Endothelial cell of umbilical vein (primary cell): ENCODE data around the gene SIAH3. TPM values are rescaled to one million over a fixed set of nuclear protein-coding genes. Genes with fewer than 3 reads are reported as not detected.

Experiments
- BruUV-seq: library from RNA; stranded (reverse); fragments of 400-500 nt; replicated peaks from 2 replicates; lab custom pipeline; 2021; lab: Mats Ljungman, UMichigan
- CTCF ChIA-PET: fragments of 300-600, 350-600 bp; sonication (Branson Sonifier 250); formaldehyde crosslinking; loops from one replicate; lab custom pipeline; 2021; ENCODE audit warnings: antibody characterized with exemption, inconsistent platforms; lab: Charles Lee
- POLR2A ChIA-PET: fragments of 300-600, 350-600 bp; sonication (Branson Sonifier 250); formaldehyde crosslinking; loops from one replicate; lab custom pipeline; 2021; ENCODE audit warnings: antibody characterized with exemption, inconsistent platforms; lab: Charles Lee
- DNase-seq: peaks from one replicate; pipeline ENCODE4 v3.0.0-alpha.2; 2011; ENCODE audit warnings: low read depth, low spot score
- FAIRE-seq: peaks from 2 replicates; lab custom pipeline; 2011; peaks lifted over from hg19 to GRCh38; lab: Jason Lieb, UNC
- H2AFZ ChIP-seq: 2 replicates; pipeline ENCODE4 v1.6.0; 2012; ENCODE audit warnings: low read depth, low read length, control low read depth, inconsistent platforms
- H3K27ac ChIP-seq: 2 replicates; pipeline ENCODE4 v1.5.1; 2011; ENCODE audit warnings: low read depth, mild to moderate bottlenecking, control low read depth, low read length, moderate library complexity; ENCODE audit not compliant: insufficient read depth
- H3K27me3 ChIP-seq, 2 experiments: 2 replicates each; pipeline versions ENCODE4 v1.6.0 to v1.6.1; 2011; ENCODE audit warnings: low read length in 2 of 2, mixed read lengths in 1 of 2; ENCODE audit not compliant: control insufficient read depth in 2 of 2, insufficient read depth in 2 of 2
- H3K36me3 ChIP-seq, 2 experiments: 2 replicates in 1 of 2; 3 replicates in 1 of 2; pipeline ENCODE4 v1.5.1; 2011; ENCODE audit warnings: low read length in 2 of 2, mild to moderate bottlenecking in 1 of 2, moderate library complexity in 1 of 2; ENCODE audit not compliant: control insufficient read depth in 2 of 2, insufficient read depth in 2 of 2; ENCODE audit errors: extremely low read depth in 1 of 2
- H3K4me1 ChIP-seq: 3 replicates; pipeline ENCODE4 v1.5.1; 2011; ENCODE audit warnings: mild to moderate bottlenecking, low read length; ENCODE audit not compliant: control insufficient read depth, insufficient read depth; ENCODE audit errors: extremely low read depth
- H3K4me2 ChIP-seq: 2 replicates; pipeline ENCODE4 v1.6.1; 2011; ENCODE audit warnings: low read length, control low read depth, mixed read lengths; ENCODE audit not compliant: insufficient read depth
- H3K4me3 ChIP-seq, 3 experiments: fragments of 200-600 bp in 1 of 3; sonication (generic), shearing (Covaris generic) in 1 of 3; replicated peaks in 1 of 3; 2 replicates each; pipeline ENCODE4 v1.5.1; 2011 to 2016; ENCODE audit warnings: control low read depth in 3 of 3, low read length in 3 of 3, mild to moderate bottlenecking in 2 of 3, inconsistent platforms in 1 of 3, low read depth in 1 of 3, moderate library complexity in 1 of 3; ENCODE audit not compliant: insufficient read depth in 1 of 3
- H3K79me2 ChIP-seq: 2 replicates; pipeline ENCODE4 v1.6.0; 2012; ENCODE audit warnings: low read length, inconsistent platforms; ENCODE audit not compliant: control insufficient read depth, insufficient read depth
- H3K9ac ChIP-seq: replicated peaks from 2 replicates; pipeline ENCODE3; 2011; ENCODE audit warnings: low read length, control low read depth; ENCODE audit not compliant: insufficient read depth; ENCODE audit errors: extremely low read depth
- H3K9me1 ChIP-seq: replicated peaks from 3 replicates; pipeline ENCODE4 v1.6.0; 2011; ENCODE audit warnings: mild to moderate bottlenecking, low read length; ENCODE audit not compliant: control insufficient read depth, insufficient read depth; ENCODE audit errors: extremely low read depth
- H3K9me3 ChIP-seq: replicated peaks from 2 replicates; pipeline ENCODE4 v1.5.1; 2012; ENCODE audit warnings: low read length, inconsistent platforms; ENCODE audit not compliant: control insufficient read depth, insufficient read depth
- H4K20me1 ChIP-seq: replicated peaks from 2 replicates; pipeline ENCODE3; 2011; ENCODE audit warnings: mild to moderate bottlenecking, low read length; ENCODE audit not compliant: control insufficient read depth, insufficient read depth; ENCODE audit errors: extremely low read depth
- CTCF ChIP-seq, 2 donors: IDR thresholded peaks; 1 replicate in 1 of 2; 2 replicates in 1 of 2; pipeline ENCODE4 v1.5.1; 2011; ENCODE audit warnings: low read length in 2 of 2, mild to moderate bottlenecking in 2 of 2, moderate library complexity in 2 of 2, control low read depth in 1 of 2, inconsistent platforms in 1 of 2, low read depth in 1 of 2; ENCODE audit not compliant: insufficient read depth in 1 of 2; ENCODE audit errors: extremely low read depth in 1 of 2
- EZH2 ChIP-seq: IDR thresholded peaks from 2 replicates; pipeline ENCODE4 v1.6.1; 2012; ENCODE audit warnings: borderline replicate concordance, low read depth, mild to moderate bottlenecking, moderate library complexity, low read length, inconsistent platforms; ENCODE audit not compliant: severe bottlenecking
- FOS ChIP-seq: IDR thresholded peaks from 2 replicates; pipeline ENCODE4 v1.6.1; 2011; ENCODE audit warnings: mild to moderate bottlenecking, low read length, moderate library complexity, borderline replicate concordance; ENCODE audit not compliant: insufficient read depth
- GATA2 ChIP-seq: IDR thresholded peaks from 2 replicates; pipeline ENCODE4 v1.7.0; 2011; ENCODE audit warnings: low read depth, mild to moderate bottlenecking, moderate library complexity, mixed read lengths, low read length; ENCODE audit not compliant: insufficient read length, insufficient read depth
- JUN ChIP-seq: IDR thresholded peaks from 2 replicates; pipeline ENCODE4 v1.6.1; 2011; ENCODE audit warnings: borderline replicate concordance, low read depth; ENCODE audit not compliant: insufficient read length, insufficient read depth
- MYC ChIP-seq: IDR thresholded peaks from one replicate; pipeline ENCODE4 v1.6.1; 2011; ENCODE audit warnings: mild to moderate bottlenecking, low read depth, low read length
- POLR2A ChIP-seq: IDR thresholded peaks from 2 replicates; pipeline ENCODE4 v1.6.1; 2012; ENCODE audit warnings: low read depth, mild to moderate bottlenecking, control low read depth, low read length
- POLR2AphosphoS5 ChIP-seq: IDR thresholded peaks from 2 replicates; pipeline ENCODE4 v1.6.1; 2012; ENCODE audit warnings: low read depth, mild to moderate bottlenecking, control low read depth, low read length, moderate library complexity; ENCODE audit not compliant: insufficient read depth
- dilution Hi-C: fragments of 300-500 bp; cut with MboI; formaldehyde crosslinking; loops from one replicate; pipeline ENCODE4 v1.15.0; 2019; ENCODE audit warnings: low sequenced_read_pairs; ENCODE audit not compliant: extremely low pct_ligation_motif_present
- intact Hi-C: fragments of 100-400 bp; cut with micrococcal nuclease; formaldehyde crosslinking; loops from one replicate; pipeline ENCODE4 v1.10.0; 2022
- polyA plus RNA-seq, 4 experiments: library from polyadenylated mRNA; depleted of rRNA in 3 of 4; stranded (reverse) in 3 of 4; unstranded in 1 of 4; fragments of >200 nt; gene quantifications; 2 replicates each; pipeline versions ENCODE4 v1.2.1 to v1.2.3, GENCODE V29; 2011 to 2012; ENCODE audit warnings: missing spikeins in 1 of 4
- total RNA-seq: library from RNA; stranded (reverse); gene quantifications from 2 replicates; pipeline ENCODE4 v1.2.3, GENCODE V29; 2021
- TF ChIP-seq, protein P1 (sequence below): IDR thresholded peaks from 2 replicates; pipeline ENCODE4 v1.6.1; 2011; ENCODE audit not compliant: insufficient read depth, insufficient read length

Gene SIAH3
- total and polyA plus RNA-seq, 2 donors (not counting 3 experiments of a cell fraction or from before 2014, with no cell fraction given): 0.03 TPM; not detected in 1

DNA sequence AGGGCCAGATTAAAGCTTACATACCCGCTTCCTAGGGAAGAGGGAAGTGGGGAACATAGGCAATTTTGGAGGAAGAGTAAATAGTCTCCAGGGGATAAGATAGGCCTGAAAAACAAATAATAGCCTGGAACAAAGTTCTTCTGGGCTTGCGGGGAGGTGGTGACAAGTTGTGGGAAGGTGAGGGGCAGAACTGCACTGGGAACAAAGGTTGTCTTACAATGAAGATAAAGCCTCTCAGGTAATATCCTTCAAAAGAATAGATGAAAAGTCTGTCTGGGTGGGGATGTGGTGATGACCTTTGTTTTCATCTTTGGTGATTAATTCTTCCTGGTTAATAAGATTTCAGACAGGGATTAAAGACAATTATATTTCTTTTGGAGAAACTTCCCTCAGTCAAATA lies 80.7 kb downstream of the SIAH3 start:
- ChIA-PET POLR2A (no interaction called here), CTCF (no interaction called here)
- no peak for TF ChIP-seq FOS
- no peak for TF ChIP-seq POLR2A
- no peak for TF ChIP-seq CTCF (IDR thresholded peaks at IDR 0.05; ENCODE audit: extremely low read depth in 1 of 2, insufficient read depth in 1 of 2, low read depth in 1 of 2, low read length in 2 of 2)
- TF ChIP-seq EZH2: no peak
- TF ChIP-seq, protein P1, sequence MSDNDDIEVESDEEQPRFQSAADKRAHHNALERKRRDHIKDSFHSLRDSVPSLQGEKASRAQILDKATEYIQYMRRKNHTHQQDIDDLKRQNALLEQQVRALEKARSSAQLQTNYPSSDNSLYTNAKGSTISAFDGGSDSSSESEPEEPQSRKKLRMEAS: no peak
- no peak for TF ChIP-seq POLR2AphosphoS5
- no peak for TF ChIP-seq GATA2
- TF ChIP-seq MYC: no peak
- TF ChIP-seq JUN: no peak
- peaks cover 0 to 1% of the 10 kb centered on the region in 2 experiments for H3K27me3 ChIP-seq
- no peaks in the 10 kb centered on the region for H4K20me1 ChIP-seq
- dilution Hi-C loops: no loop called here
- H3K9ac ChIP-seq: no peak overlapping the region
- H3K9me3 ChIP-seq: no peaks in the 10 kb centered on the region
- H3K36me3 ChIP-seq: no peaks in the 10 kb centered on the region
- intact Hi-C loops: no loop called here
- H3K79me2 ChIP-seq: no peaks in the 10 kb centered on the region
- DNase-seq (no peak), FAIRE-seq (no peak)
- no peak overlapping the region for H3K4me3 ChIP-seq
- no peaks in the 10 kb centered on the region for H3K4me1 ChIP-seq
- H2AFZ ChIP-seq: no peak overlapping the region
- no peaks in the 10 kb centered on the region for H3K9me1 ChIP-seq
- H3K27ac ChIP-seq: no peak overlapping the region
- H3K4me2 ChIP-seq: no peak overlapping the region
- BruUV-seq: no TSS peak
